GM19467 (cell line): ENCODE measurements around the gene LAMTOR3.
"Not testable (repeated sequence)": the region's sequence is repeated elsewhere in the genome, so short reads cannot be mapped to it uniquely, and the experiment has no call there.

ENCODE experiments used
- ATAC-seq: cut with Tn5 transposase; IDR thresholded peaks from one replicate; pipeline ENCODE4 v1.9.1; 2021; ENCODE audit warnings: mild to moderate bottlenecking, moderate library complexity; ENCODE audit not compliant: unreplicated experiment

Gene LAMTOR3

GRCh38 chr4:99832758-99833157, 61.5 kb downstream of the LAMTOR3 start:
- no peak for ATAC-seq

- ATAC-seq = no peak
These were observed 61.9 kb downstream of the LAMTOR3 start for GRCh38 chr4:99832321-99832720.

GRCh38 chr4:99830051-99830450, 64.2 kb downstream of the LAMTOR3 start:
- not testable (repeated sequence) for ATAC-seq

GRCh38 chr4:99828477-99828876, 65.8 kb downstream of the LAMTOR3 start:
- ATAC-seq = no peak
